HG03354 (cell line): ENCODE measurements around the gene C10orf120.

Experiments
- ATAC-seq: cut with Tn5 transposase; IDR thresholded peaks from one replicate; pipeline ENCODE4 v1.9.1; 2021; ENCODE audit warnings: mild to moderate bottlenecking; ENCODE audit not compliant: unreplicated experiment, poor library complexity, severe bottlenecking

C10orf120 gene

DNA sequence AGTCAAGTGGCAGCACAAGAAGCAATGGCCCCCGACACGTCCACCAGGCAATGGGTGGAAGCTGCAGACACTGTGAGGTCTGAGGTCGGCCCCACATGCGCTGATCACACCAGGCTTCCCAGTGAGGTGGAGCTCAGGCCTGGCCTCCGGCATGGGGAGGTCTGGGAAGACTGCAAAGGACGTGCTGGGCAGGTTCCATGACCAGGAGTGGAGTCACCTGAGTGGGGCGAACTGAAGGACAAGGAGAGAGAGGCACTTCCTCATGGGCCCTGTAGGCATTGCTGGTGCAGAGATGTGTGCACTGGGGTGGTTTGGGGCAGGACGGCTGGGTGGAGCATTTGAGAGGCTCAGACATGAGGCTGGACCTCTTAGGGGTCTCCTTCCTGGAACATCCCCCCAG is 35.1 kb downstream of the C10orf120 start:
- no peak for ATAC-seq

- no peak for ATAC-seq
Observed at GRCh38 chr10:122663516-122664130, 36.0 kb downstream of the C10orf120 start.

- no peak for ATAC-seq
Observed at GRCh38 chr10:122662231-122662630, 37.4 kb downstream of the C10orf120 start.

GRCh38 chr10:122660696-122661095 is 39.0 kb downstream of the C10orf120 start:
- ATAC-seq: no peak

DNA sequence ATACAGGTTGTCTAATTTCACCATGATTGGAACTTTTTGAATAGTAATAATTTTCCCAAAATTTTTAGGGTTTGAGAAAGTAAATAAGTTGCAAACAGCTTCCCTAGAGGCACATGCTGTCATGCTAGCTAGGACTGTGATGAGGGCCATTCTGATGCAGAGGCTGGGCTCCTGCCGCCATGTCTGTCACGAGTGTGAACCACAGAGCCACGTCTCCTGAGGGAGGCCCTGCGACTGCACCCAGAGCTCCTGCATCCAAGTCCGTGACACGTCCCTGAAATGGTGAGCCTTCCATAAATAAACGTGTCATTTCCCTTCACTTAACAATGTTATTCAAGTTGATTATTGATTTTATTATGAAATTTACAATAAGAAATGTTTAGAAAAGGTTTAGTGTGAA is 40.0 kb downstream of the C10orf120 start:
- no peak for ATAC-seq

- no peak for ATAC-seq
Observed at GRCh38 chr10:122659126-122659525, 40.5 kb downstream of the C10orf120 start.

GRCh38 chr10:122658356-122659049 is 41.1 kb downstream of the C10orf120 start:
- ATAC-seq: no peak

DNA sequence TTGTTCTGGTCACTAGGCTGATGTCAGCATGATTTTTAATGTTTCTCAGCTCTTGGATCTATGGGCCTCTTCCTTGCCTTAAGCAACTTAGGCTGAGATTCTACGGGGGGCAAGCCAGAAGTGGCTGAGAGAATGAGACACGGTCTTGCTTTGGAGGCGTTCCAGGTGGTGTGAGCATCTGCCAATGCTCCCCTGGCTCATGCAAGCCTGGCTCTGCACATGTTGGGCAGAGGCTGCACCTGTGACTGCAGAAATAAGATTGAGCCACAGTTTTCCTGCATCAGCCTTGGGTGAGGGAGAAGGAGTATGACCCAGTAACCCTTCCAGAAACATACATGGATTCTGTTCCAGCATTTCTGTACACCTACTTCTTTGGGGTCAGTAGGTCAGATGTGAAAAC is 41.9 kb downstream of the C10orf120 start:
- no peak for ATAC-seq

- no peak for ATAC-seq
Observed at GRCh38 chr10:122657255-122657654, 42.4 kb downstream of the C10orf120 start.

DNA sequence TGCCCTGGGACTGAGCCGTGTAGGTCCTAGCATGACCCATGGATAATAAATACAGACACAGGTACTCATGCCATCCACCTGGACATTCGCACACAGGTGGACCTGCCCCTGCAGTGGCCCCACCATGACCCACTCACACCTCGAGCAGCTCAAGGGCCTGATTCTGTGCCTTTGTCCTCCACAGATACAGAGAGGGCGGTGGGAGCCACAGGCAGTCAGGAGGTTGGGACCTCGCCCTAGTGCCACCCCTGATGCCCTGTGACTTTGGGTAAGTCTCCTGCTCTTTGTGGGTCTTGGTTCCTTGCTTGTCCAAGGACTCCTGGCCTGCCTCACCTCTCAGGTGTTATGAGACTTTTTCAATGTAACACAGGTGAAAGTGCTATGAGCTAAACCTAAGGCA is 42.9 kb downstream of the C10orf120 start:
- no peak for ATAC-seq

- no peak for ATAC-seq
Observed at GRCh38 chr10:122656308-122656705, 43.3 kb downstream of the C10orf120 start.

- no peak for ATAC-seq
Observed at GRCh38 chr10:122655524-122656307, 43.9 kb downstream of the C10orf120 start.

GRCh38 chr10:122650331-122650730 is 49.3 kb downstream of the C10orf120 start:
- no peak for ATAC-seq

GRCh38 chr10:122649903-122650302 is 49.7 kb downstream of the C10orf120 start:
- no peak for ATAC-seq

DNA sequence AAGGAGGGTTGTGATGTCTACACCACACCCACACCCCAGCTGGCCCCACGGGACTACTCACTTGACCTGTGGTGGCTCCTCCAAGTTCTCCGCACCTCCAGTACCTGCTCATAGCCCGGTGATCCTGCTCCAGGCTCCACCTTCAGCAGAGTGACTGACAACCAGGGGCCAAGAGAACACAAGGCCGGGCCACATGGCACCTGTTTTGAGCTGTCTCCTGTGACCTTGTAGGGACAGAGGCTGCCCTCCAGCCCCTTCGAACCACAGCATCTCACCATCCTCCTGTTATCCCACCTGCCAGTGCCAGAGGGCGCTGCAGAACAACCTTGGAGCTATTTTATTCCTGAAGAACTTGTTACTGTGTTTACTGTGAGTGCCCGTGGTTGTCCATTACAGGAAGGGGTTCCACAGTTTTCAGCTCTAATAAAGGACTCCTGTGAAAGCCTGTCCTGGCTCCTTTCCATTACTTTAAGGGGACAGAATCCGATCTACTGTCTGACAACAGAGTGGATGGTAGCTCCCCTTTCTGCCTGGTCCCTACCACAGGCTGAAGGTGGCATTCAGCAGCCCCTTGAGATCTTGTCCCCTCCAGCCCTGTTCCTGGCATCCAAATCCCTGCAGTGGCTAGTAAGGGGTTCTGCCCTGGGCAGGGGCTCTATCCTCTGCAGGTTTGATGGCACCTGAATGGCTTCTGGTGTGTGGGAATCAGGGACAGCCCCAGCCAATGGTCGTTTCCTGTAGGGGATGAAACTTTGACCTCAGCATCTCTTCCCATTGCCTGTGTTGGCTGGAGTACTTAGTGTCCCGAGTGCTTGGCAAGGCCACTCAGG is 50.8 kb downstream of the C10orf120 start:
- ATAC-seq: no peak
